ENCODE measurements around the gene NHERF1.

The NHERF1 gene

GRCh38 chr17:74769856-74770497, 21.5 kb downstream of the NHERF1 start:
- no peak for DNase-seq

DNA sequence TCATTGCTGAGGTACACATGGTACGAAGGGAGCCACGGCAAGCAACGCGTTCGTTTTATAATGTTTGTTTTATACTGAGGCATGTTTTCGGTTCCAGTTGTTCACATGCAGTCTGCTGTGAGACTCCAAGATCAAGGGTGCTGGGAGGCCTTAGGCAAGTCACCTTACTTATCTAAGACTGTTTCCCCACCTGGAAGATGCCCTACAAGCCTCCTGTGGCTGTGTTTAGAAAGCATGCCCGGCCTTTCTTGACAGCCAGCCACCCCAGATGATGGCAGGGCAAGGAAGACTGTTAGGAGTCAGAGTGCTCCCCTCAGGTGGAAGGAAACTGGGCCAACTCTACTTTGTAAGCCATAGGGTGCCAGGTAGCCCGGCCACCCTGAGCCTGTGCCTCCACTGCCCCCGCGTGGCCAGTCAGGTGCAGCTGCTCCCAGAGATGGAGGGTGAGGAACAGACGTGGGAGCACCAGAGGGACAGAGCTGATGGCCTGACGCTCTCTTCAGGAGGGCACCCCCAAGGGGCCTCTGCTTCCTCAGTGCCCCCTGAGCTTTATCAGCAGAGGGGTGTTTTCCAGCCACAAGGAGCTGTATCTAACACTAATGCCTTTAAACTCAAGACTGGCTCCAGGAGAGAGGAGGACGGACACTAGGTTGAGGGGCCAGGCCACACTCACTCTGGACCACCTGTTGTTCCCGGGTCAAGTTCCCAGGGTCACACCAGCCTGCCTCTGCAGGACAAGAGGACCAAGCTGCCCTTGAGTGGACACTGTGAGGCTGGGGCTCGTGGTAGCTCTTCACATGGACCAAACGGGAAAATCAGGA, 22.3 kb downstream of the NHERF1 start:
- no peak for DNase-seq

DNA sequence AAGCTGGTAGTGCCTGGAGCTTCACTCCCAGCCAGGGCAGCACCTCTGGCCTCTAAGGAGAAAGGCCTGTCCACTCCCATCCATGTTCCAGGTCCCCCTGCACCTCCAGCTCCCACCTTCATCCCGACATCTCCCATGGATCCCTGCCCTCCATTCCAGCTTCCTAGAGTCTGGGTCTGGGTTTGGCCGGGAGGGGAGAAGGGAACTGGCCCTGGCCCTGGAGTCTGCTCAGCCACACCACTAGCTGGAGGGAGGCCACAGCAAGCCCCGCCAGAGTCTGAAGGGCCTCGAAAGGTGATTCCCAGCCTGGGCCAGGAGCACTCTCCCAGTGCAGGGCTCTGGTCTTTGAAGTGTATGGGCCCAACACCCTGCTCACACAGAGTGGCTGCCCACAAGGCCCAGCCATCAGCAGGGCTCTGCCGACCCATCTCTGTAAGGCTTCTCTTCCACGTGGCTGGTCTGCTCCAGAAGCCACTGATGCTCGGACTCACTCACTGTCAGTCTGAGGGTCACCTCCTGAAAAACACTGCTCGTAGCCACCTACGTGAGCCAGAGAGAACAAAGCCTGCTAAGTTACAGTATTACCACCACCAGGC, 23.0 kb downstream of the NHERF1 start:
- no peak for DNase-seq

DNA sequence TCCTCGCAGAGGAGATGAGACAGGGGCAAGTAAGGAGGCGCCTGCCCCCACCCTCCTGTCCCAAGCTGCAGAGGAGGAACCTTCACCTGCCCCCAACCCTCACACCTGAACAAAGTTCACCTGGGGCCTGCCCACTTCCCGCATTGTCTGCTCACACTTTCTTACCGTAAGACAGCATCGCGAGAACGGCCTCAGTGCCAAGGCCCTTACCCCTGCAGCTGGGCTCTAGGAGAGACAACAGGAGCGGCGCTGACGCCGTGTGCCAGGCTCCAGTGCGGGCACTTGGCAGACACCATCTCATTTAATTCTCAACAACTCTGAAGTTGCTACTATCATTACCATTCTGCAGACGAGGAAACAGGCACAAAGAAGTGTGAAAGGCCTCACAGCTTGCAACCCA, 23.6 kb downstream of the NHERF1 start:
- no peak for DNase-seq

GRCh38 chr17:74773414-74773813, 25.0 kb downstream of the NHERF1 start:
- DNase-seq: no peak

DNA sequence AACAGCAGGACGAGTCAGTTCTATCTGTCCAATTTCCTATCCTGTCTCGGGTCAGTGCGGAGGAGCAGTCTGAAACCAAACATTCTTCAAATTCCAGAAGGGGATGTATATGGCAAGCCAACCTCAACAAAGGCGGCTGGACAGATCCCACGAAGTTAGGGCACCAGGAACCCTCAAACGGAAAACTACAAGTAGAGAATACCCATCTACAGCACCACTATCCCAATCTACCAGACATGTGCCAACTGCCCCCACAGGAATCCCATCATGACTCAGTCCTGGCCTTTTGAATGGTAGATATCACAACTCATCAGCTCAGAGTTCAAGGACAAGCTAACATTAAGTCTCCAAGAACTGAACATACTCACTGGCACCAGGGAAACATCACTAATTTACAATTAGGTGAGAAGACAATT, 25.5 kb downstream of the NHERF1 start:
- no peak for DNase-seq

DNA sequence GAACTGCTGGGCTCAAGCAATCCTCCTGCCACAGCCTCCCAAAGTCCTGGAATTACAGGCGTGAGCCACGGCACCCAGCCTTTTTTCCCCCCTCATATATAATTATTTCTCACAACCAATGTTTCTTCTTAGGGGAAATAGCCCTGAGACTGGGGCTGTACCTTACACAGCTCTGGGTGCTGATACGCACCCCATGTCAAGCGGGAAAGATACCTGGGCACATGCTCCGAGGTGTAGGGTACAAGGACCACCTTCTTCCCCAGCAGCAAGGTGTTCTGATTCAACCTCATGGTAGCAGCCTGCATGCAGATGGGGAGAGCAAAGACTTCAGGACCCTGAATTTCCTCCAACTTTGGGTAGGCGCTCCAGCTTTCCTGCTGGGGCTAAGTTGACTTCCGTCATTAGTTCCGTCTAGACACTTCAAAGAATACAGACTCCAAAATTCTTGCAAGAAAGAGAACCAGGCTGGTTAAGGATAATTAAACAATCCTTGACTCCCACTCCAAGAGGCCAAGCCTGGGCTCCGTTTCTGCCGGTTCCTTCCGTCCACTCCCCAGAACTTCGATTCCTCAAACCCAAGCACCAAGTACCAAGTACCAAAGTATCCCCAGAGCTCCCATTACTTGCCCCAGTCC, 27.1 kb downstream of the NHERF1 start:
- DNase-seq: no peak

DNA sequence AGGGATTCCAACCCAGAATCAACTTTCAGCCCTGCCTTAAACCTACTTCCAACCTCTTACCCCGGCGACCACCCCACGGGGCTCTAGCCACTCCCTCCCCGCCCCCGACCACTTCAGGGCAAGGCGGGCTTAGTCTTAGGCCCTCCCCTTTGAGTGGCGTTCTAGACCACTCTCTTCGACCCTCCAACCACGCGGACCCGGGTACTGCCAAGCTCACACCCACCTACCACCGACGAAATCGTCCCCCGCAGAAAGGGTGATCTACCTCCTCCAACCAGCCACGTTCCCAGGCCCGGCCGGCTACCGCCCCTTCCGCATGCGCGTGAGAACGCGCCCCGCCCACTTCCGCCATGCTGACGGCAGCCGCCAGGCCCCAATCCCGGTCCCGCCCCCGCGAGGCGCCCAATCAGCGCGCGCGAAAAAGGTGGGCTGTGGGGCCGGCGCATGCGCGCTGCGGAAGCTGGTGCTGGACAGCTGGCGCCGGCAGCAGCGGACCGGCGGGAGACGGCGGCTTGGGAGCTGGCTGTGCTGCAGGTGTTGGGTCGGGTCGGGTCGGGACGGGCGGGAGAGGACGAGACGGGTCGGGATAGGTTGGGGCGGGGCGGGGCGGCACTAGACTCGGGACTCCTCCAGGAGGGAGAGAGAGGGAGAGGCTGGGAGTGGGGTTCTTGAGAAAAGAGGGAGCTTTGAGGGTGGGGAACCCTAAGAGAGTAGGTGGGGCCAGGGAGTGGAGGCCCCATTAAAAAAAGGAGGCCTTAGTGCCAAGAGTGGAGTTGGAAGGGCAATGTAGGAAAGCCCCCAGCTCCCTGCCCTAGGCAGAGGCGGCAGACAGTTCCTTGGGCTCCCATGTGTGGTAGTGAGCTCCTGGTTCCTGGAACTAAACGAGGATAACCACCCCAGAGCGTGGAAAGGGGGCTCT, 27.9 kb downstream of the NHERF1 start, which contains the start of gene NAT9:
NAT9 (minus strand) TSS at position 302 of the 919 bp plus-strand sequence. CDS start 647 bp downstream, outside the sequence.
- DNase-seq: peak; percentile 98

DNA sequence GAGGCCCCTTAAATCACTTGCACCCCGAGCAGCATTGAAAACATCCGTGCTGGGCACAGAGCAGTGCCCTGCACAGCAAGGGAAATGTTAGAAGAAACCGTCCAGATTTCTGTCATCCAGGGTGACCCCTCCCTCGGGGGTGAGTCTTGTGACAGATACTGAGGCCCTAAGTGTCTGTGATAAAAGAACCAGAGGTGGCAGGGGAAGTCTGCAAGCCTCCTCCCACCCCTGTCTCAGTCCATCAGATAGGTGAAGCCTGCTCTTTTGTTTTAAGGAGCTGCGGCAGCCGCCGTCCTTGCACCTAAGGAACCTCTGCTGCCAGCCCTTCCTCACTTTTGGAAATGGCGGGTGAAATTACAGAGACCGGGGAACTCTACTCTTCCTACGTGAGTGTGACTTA, 28.6 kb downstream of the NHERF1 start:
- DNase-seq: no peak

- no peak for DNase-seq
Measured at GRCh38 chr17:74777901-74778515, 29.6 kb downstream of the NHERF1 start.

GRCh38 chr17:74778960-74779359, 30.5 kb downstream of the NHERF1 start:
- no peak for DNase-seq

DNA sequence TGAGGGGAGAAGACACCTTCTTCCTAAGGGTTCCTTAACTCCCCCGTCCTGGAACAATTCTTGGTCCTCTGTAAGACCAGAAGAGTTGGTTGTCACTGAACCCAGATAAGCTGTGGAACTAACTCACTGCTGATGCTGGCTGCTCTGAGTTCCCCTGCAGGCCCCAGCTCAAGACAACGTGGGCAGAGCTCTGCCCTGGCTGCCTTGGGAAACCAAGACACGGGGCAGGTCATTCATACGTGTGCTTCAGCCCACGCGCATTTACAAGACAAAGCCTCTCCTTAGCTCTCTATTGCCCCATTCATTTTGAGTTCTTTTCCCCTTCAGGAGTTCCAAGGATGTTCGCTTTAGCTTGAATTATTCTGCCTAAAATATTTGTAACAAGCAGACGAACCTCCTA, 31.1 kb downstream of the NHERF1 start:
- no peak for DNase-seq

DNA sequence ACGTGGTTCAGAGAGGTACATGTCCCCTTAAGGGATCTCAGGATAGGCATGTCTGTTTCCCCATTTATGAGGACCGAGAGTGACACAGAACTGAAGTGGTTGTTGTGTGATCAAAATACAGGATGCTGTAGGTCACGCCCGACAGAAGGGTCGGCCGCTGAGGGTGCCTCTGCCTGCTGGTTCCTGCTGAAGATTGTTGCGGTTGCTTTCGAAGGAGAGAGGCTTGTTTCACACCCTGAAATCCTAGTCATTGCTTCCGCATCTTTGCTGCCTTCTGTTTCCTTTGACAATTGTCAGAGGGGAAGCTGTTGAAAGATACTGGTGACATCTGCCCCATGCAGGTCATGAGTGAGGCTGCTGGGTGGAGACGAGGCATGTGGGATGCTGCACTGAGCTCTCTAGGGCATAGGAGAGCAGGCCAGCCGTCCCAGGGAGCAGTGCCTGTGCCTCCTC, 31.5 kb downstream of the NHERF1 start:
- DNase-seq: no peak

DNA sequence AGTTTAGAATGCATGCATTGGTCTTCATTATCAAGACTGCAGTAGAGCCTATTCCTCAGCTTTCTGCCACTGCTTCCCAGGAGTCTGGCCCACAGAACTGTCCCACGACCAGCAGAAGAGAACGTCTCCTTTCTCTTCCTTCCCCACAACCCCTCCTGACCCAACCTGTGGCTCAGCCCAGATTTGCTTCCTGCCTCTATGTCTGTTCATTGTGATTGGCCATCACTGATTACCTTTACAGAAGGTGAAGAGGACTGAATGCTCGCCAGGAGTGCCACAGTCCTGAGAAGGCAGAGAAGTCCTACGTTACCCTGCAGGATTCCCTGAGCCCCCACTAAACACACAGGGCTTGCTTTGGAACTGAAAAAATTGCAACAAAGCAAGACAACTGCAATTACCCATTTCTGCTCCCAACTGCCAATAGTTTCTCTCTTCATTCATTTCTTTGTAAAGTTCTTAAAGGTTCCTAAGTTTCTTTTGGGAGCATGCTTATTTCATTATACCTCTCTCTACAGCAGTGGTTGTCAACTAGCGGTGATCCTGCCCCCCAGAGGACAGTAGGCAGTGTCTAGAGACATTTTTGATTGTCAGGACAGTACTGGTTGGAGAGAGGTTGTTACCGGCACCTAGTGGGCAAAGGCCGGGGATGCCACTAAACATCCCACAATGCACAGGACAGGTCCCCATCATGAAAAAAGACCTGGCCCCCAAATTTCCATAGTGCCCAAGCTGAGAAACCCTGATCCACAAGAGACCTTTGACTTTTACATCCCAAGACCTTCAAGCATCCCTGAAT, 32.2 kb downstream of the NHERF1 start:
- no peak for DNase-seq

- DNase-seq: no peak
Measured at GRCh38 chr17:74782571-74782970, 34.1 kb downstream of the NHERF1 start.

DNA sequence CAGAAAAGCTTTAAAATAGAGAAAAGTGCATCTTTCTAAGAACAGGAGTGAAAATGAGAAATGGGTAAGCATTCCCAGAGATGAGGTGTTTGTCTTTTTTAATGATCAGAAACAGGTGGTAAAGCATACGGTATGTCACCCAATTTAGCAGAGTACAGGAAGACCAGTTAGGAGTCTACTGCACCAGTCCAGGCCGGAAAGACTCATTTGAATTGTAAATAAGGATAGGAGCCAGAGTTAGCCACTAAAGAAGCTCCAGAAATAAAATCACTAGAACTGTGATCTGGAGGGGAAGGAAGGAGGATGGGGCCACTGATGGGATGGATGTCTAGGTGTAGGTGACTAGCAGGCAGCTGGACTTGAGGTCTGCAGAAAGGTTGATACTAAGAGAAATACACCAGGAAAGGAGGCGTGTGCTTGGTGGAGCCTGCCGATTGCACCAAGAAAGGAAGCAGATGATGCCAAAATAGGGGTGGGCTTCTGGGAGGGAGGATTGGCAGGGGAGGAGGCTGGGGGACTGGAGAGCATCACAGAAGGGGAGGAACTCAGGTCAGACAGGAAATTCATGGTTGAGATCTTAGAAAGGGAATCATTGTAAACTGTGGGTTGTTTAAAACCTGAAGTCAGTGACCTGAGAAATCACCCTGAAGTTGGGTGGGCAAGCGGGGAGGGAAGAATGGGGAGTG, 35.8 kb downstream of the NHERF1 start:
- no peak for DNase-seq

- DNase-seq: no peak
Measured at GRCh38 chr17:74785096-74785980, 36.9 kb downstream of the NHERF1 start.

GRCh38 chr17:74785981-74786360, 37.5 kb downstream of the NHERF1 start:
- no peak for DNase-seq

DNA sequence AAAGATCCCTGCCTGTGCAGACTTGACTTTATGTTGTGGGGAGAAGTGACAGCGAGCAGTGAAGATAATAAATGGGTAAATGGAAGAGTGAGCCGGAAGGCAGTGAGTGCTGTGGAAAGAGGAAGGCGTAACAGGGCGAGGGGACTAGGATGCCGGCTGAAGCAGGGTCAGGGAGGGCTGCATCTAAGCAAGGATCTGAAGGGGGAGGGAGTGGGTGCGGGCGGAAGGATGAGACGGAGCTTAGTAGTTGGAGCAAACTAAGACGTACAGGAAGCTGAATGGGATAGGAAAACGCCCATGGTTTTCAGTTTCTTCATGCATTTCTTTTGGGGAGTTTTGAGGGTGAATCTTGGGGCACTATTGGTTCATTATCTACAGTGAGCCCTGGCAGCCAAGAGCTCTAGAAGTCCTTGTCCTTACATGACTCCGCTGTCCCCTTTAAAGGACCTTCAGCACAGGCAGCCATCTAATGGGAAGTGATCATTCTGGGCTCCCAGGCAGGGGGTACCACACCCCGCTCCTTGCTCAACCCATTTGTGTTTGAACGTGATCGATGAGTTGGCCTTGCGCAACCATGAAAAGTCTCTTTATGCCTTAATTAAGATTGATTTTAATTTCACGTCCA, 38.1 kb downstream of the NHERF1 start:
- no peak for DNase-seq
